IMR-90 (cell line): ENCODE data around the gene EGLN3.

ENCODE experiments used
- POLR2A ChIP-seq: IDR thresholded peaks from 2 replicates; pipeline ENCODE4 v1.6.1; 2012; ENCODE audit warnings: mild to moderate bottlenecking, low read depth, low read length
- RCOR1 ChIP-seq: IDR thresholded peaks from 2 replicates; pipeline ENCODE4 v1.6.1; 2012; ENCODE audit warnings: mild to moderate bottlenecking, low read length, improper control_type of control experiment; ENCODE audit not compliant: insufficient replicate concordance
- SMC3 ChIP-seq: fragments of 150-350 bp; IDR thresholded peaks from 2 replicates; pipeline ENCODE4 v1.6.1; 2016; ENCODE audit warnings: low read depth, mild to moderate bottlenecking, antibody characterized with exemption, low read length, moderate library complexity
- USF2 ChIP-seq: fragments of 150-350 bp; IDR thresholded peaks from 2 replicates; pipeline ENCODE4 v1.6.1; 2017; ENCODE audit warnings: mild to moderate bottlenecking, antibody characterized with exemption, low read length, low read depth
- TF ChIP-seq, protein P1 (sequence below): conservative IDR thresholded peaks from 2 replicates; pipeline ENCODE4 v1.5.1; 2012; ENCODE audit warnings: mild to moderate bottlenecking, low read depth, low read length, improper control_type of control experiment

DNA sequence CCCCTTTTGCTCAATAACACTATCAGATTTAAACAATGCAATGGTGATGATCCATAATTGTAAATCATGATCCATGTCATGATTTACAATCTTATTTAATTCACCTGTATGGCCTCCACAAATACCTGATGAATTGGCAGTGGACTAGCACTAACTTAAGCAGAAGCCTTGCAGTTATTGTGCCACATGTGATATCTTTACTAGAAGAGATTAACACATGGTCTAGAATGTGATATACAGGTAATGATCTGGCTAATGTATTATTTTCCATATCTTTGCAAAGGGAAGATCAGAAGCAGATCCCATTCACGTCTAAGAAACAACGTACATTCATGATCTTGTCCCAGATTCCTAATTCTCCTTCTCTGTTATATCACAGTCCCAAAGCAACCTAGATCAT is 66.0 kb downstream of the EGLN3 start:
- TF ChIP-seq, protein P1, sequence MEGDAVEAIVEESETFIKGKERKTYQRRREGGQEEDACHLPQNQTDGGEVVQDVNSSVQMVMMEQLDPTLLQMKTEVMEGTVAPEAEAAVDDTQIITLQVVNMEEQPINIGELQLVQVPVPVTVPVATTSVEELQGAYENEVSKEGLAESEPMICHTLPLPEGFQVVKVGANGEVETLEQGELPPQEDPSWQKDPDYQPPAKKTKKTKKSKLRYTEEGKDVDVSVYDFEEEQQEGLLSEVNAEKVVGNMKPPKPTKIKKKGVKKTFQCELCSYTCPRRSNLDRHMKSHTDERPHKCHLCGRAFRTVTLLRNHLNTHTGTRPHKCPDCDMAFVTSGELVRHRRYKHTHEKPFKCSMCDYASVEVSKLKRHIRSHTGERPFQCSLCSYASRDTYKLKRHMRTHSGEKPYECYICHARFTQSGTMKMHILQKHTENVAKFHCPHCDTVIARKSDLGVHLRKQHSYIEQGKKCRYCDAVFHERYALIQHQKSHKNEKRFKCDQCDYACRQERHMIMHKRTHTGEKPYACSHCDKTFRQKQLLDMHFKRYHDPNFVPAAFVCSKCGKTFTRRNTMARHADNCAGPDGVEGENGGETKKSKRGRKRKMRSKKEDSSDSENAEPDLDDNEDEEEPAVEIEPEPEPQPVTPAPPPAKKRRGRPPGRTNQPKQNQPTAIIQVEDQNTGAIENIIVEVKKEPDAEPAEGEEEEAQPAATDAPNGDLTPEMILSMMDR = no peak
- TF ChIP-seq POLR2A (no peak), RCOR1 (no peak), SMC3 (no peak), USF2 (no peak)
